Stimulated activated CD8-positive, alpha-beta memory T cell treated with anti-CD3 and anti-CD28 coated beads, Interleukin-15, amount 100 ng/mL, for 4 hours (primary cell): ENCODE measurements around the gene NOXRED1.
"Not testable (repeated sequence)": the region's sequence is repeated elsewhere in the genome, so short reads cannot be mapped to it uniquely, and the experiment has no call there.

Experiments used
- DNase-seq, 2 donors: peaks; one replicate each; pipeline ENCODE4 v3.0.0-alpha.2; 2020; ENCODE audit warnings: low read depth in 2 of 2

Gene NOXRED1, protein sequence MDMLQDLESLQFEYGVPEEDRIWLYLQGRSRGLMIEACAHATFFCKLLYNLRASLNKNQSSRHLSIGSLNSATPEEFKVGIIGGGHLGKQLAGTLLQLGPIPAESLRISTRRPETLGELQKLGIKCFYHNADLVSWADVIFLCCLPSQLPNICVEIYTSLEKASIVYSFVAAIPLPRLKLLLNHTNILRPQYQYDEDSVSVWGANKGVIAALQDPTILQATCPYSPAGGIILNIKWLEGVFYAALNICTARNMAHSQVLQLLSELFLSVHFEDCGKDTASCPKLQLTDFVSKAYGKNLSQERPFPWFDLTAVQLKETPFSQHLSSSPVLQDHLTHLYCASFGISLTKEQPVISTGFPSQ

DNA sequence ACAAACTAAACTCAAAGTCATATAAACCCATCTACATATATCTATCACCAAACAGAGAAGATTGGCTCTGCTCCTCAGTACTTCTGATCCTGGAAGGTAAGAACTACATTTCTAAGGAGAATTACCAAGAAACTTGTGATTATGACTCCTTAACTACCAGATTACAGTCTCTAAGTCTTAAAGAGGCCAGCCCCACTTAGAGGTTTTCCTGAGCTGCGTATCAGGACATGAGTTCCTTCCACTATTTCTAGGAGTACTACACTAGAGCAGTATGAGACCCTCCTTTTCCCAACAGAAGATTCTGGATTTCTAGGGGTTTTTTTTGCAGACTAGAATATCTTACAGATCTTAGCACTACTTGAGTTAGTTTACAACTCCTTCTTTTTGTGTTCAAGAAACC is at the start of gene NOXRED1:
Gene NOXRED1 (minus strand): TSS at position 101 of the 400 bp plus-strand sequence. CDS start 634 bp downstream, outside the sequence.
- no peak for DNase-seq

DNA sequence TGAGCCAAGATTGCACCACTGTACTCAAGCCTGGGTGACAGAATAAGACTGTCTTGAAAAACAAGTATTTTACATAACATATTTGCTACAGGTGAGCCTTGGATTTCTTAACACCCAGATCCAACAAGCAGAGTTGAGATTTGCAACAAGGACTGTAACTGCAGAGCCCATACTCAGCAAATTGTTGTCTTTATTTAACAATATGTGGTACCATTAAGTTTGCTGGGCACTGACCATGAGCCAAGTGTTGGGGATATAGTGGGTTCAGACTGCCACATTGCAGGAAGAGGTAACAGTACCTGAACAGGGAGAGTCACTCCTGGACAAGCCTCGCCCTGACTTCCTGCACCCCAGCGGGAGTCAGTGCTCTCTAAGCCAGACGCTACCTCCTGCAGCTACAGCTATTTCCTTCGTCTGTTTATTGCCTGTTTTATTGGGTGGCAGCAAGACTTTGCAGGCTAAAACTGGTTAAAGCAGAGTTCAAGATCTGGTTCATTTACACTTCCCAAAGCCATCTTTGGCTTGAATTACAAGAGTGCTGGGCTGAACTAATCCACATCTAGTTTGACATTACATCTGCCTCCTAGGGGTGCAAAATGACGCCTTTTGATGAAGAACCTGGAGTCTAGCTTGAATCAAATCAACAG is 47.0 kb upstream of the NOXRED1 start:
- no peak for DNase-seq

DNA sequence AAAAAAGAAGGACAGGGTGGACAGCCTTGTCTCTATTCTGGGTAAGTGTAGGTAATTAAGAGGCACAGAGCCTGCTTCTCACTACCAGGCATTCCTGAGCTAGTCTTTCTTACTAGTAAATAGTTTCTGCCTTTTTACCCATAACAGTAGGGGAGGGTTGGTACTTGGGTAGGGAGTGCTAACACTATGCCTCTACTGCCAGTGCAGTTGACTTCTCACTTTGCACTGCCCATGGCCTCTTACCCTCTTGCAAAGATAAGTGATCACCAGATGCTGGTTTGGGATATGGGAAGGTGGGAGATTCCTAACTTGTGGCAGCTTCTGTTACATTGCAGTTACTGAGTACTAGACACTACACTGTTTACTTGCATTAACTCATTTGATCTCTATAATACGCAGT is 46.2 kb upstream of the NOXRED1 start:
- DNase-seq = no peak

DNA sequence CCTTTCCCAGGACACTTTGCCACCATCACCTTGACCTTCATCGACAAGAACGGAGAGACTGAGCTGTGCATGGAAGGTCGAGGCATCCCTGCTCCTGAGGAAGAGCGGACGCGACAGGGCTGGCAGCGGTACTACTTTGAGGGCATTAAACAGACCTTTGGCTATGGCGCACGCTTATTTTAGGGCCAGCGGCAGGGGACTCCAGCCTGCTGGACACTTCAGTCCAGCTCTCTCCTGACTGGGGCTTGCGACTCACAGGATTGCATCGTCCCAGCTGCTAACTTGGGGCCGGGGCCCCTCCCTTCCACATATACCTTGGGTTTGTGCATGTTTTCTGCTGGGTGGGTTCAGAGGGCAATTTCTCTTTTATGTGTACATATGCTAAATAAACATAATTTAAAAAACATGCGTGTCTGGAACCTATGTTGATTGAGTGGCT is 45.8 kb upstream of the NOXRED1 start:
- DNase-seq = no peak

DNA sequence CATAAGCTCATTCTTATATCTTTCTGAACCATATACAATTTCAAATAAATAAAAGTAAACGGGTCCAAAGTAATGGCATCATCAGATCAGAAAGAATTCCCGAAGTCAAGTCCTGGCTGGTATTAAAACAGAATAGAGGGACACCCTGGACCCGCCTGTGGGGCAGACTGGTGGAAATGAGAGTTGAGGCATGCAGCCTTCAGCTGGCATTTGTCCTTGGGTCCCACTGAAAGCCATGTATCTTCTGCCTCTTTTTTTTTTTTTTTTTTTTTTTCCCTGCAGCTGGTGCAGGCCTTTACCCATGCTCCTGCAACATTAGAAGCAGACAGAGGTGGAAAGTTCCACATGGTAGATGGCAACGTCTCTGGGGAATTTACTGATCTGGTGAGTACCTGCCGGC is 44.5 kb upstream of the NOXRED1 start:
- DNase-seq = no peak

DNA sequence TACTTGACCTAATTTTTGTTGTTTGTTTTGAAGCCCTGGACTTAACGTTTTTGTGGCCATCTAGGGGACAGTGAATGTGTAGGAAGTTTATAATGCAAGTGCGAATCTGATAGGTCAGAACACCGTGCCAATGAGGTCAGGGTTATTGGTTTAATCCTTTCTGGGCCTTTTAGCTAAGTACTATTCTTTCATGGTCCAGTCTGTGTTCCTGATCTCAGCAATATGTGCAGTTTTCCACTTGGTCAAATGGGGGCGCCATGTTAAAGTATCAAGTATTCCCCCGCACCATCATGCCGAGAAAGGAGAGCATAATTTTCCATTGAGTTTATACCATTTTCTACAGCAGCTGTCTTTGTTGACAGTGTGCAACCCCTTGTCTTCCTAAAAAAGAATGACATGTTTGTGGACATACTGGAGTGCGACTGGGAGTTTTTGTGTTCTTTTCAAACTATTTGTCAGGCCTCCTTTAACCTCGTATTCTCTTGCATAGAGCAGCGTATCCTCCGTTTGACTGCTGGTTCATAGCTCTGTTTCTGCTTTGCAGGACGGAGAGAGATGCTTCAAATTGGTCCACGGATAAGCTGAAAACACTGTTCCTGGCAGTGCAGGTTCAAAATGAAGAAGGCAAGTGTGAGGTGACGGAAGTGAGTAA is 35.9 kb upstream of the NOXRED1 start:
- peak in 1 of 2 donors; percentile 32 for DNase-seq

DNA sequence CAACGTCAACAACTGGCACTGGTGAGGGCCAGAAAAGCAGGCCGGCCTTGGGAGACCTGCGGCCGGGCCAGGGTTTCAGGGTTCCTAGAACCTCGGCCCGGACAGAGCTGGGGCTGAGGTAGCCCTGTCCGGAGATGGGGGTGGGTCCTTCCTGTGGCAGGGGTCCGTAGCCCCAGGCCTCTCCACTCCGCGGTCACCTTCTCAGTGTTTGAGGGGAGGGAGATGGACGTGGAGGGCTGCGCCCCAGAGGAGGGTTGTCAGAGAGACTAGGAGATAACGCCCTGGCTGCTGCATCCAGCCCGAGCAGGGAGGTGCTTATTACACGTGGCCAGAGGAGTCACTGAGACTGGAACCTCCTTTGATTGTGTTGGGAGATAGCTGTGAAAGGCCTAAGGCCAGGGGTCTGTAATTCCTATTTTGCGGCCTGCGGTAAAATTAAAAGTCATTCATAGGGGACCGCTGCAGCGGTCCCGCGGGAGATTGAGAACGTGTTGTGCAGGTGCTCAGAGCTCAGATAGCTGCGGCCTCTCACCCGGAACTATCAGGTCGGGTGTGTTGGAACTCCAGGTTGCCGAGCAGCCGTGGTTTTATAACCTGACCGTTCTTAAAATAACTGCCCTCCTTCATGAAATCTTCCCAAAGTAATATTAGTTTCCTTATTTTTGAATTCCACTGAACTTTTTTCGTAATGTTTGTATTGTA is 35.1 kb upstream of the NOXRED1 start:
- peak in 1 of 2 donors; percentile 17 for DNase-seq

GRCh38 chr14:77457522-77458248 is 34.4 kb upstream of the NOXRED1 start, which contains the start of the genes AHSA1 and VIPAS39:
AHSA1 (plus strand) TSS chr14:77458093; CDS start chr14:77458190, 97 bp downstream.
VIPAS39 (minus strand) TSS chr14:77457601; CDS start chr14:77454102, 3,499 bp downstream.
- DNase-seq = peak; percentile 86 to 94

- DNase-seq = no peak
These were observed 33.8 kb upstream of the NOXRED1 start for GRCh38 chr14:77457115-77457521.

GRCh38 chr14:77455966-77456640 is 32.8 kb upstream of the NOXRED1 start:
- no peak for DNase-seq

DNA sequence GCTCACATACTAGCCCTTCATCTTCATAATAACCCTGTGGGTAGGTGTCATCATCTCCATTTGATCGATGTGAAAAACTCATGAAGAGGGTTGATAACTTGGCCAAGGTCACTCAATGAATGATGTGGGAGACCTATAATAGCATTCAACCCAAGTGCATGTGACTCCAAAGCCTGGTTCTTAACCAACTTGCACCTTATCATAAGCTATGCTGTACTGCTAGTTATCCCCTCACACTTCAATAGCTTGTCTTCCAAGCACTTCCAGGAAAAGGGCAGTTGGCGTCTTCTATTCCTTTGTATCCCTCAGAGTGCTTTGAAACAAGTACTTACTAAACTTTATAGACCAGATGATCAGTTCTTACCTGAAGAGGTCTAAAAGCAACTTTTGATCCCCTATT is 18.9 kb upstream of the NOXRED1 start:
- no peak for DNase-seq

DNA sequence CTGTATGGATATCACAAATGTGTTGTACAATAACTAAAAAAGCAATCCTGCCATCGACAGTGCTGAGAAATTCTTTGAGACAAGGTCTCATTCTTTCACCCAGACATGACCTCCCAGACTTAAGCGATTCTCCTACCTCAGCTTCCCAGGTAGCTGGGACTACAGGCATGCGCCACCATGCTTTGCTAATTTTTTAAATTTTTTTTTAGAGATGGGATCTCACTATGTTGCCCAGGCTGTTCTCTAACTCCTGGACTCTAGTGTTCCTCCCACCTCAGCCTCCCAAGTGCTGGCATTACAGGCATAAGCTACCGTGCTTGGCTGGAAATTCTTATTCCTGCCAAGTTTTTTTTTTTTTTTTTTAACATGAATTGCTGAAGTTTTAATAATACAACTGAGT is 16.5 kb upstream of the NOXRED1 start:
- no peak for DNase-seq

GRCh38 chr14:77438596-77438995 is 15.3 kb upstream of the NOXRED1 start:
- no peak for DNase-seq

- no peak for DNase-seq
These were observed 12.7 kb upstream of the NOXRED1 start for GRCh38 chr14:77436042-77436441.

GRCh38 chr14:77426396-77426795 is 3.1 kb upstream of the NOXRED1 start:
- DNase-seq = no peak

- no peak for DNase-seq
These were observed 1.5 kb upstream of the NOXRED1 start for GRCh38 chr14:77424862-77425261.

DNA sequence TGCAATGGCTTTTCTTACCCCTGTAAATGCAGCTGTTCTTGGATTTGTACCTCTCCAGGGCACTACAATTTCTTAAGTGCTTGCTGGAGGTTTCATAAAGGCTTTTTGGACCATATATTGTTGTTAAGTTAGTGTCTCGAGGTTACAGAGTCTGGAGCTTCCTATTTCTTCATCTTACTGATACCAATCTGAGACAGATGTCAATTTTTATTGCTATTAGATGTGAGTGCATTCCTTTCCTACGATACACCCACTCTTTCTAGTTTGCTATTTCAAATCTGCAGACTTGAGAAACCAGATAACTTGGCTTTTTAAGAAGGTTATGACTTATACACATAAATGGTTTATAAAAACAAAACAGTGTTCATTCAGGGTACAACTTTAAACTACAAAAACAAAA is 2.1 kb downstream of the NOXRED1 start:
- DNase-seq = no peak

GRCh38 chr14:77416836-77417235 is 6.5 kb downstream of the NOXRED1 start:
- no peak for DNase-seq

GRCh38 chr14:77416098-77416497 is 7.2 kb downstream of the NOXRED1 start:
- not testable (repeated sequence) for DNase-seq

DNA sequence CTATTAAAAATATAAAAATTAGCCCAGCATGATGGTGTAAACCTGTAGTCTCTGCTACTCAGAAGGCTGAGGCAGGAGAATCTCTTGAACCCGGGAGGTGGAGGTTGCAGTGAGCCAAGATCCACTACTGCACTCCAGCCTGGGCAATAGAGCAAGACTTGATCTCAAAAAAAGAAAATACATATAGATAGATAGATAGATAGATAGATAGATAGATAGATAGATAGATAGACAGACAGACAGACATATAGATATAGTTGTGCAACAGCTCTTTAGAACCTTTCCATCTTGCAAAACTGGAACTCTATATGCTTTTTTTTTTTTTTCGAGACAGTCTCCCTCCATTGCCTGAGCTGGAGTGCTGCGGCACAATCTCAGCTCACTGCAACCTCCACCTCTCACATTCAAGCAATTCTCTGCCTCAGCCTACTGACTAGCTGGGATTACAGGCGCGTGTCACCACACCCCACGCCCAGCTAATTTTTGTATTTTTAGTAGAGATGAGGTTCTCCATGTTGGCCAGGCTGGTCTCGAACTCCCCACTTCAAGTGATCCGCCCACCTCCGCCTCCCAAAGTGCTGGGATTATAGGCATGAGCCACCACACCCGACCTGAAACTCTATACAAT is 7.8 kb downstream of the NOXRED1 start:
- not testable (repeated sequence) for DNase-seq
